Esophagus squamous epithelium (tissue), 5 donors: ENCODE results near the gene THAP7. TPM values are rescaled to one million over a fixed set of nuclear protein-coding genes. Genes with fewer than 3 reads are reported as not detected.

Source experiments
- DNase-seq: peaks from one replicate; lab custom pipeline; 2025; lab: John Stamatoyannopoulos, UW
- H3K27ac ChIP-seq, 4 donors: fragments of 200-600 bp; sonication (generic); one replicate each; pipeline ENCODE4 v1.5.1; 2016 to 2019; ENCODE audit warnings: mild to moderate bottlenecking in 1 of 4
- H3K27me3 ChIP-seq, 4 donors: fragments of 200-600 bp; sonication (generic); 1 replicate in 3 of 4; 2 replicates in 1 of 4; pipeline versions ENCODE4 v1.5.1 to v1.6.0; 2017 to 2021; ENCODE audit warnings: antibody characterized with exemption in 1 of 4
- H3K36me3 ChIP-seq, 3 donors: fragments of 200-600 bp; sonication (generic); one replicate each; pipeline ENCODE4 v1.5.1; 2016 to 2019
- H3K4me1 ChIP-seq, 3 donors: fragments of 200-600 bp; sonication (generic); one replicate each; pipeline ENCODE4 v1.5.1; 2017 to 2019
- H3K4me3 ChIP-seq, 4 donors: fragments of 200-600 bp; sonication (generic); 1 replicate in 3 of 4; 2 replicates in 1 of 4; pipeline ENCODE4 v1.5.1; 2016 to 2019; ENCODE audit warnings: mild to moderate bottlenecking in 2 of 4, moderate library complexity in 1 of 4
- H3K9me3 ChIP-seq, 3 donors: fragments of 200-600 bp; sonication (generic); one replicate each; pipeline ENCODE4 v1.5.1; 2016 to 2019
- CTCF ChIP-seq, 6 experiments: fragments of 450-650 bp in 4 of 6; fragments of 200-600 bp in 2 of 6; sonication (generic) in 2 of 6; IDR thresholded peaks; one replicate each; pipeline ENCODE4 v1.5.1; 2016 to 2019; ENCODE audit warnings: antibody characterized with exemption in 6 of 6, mild to moderate bottlenecking in 4 of 6, moderate library complexity in 4 of 6
- POLR2A ChIP-seq, 4 donors: fragments of 450-650 bp; IDR thresholded peaks; one replicate each; pipeline ENCODE4 v1.6.1; 2017; ENCODE audit warnings: antibody characterized with exemption in 4 of 4, mild to moderate bottlenecking in 4 of 4, moderate library complexity in 3 of 4
- WGBS, 2 donors: methylation state at CpG; one replicate each; pipeline ENCODE4 v1.1.5; 2018; 5-methylcytosine and 5-hydroxymethylcytosine counted together
- intact Hi-C: fragments of 100-400 bp; cut with DNase I; formaldehyde crosslinking; loops from one replicate; pipeline ENCODE4 v1.15.0; 2022
- total RNA-seq, 4 donors: library from RNA; depleted of rRNA; stranded (reverse); fragments of >200 nt; gene quantifications; one replicate each; pipeline ENCODE4 v1.1.0, GENCODE V29; 2016
- donor health status: DM: yes; HTN: yes; CAD: no.

The THAP7 gene
- total RNA-seq, 4 donors from 2014 or later = 13.2 to 38.7 (median 32.0) TPM

- H3K9me3 ChIP-seq = no peaks in the 10 kb centered on the region
- no peak for DNase-seq
- H3K4me3 ChIP-seq = no peak overlapping the region
- no peaks in the 10 kb centered on the region for H3K36me3 ChIP-seq
- WGBS, 2 donors = 45 to 46% methylated on average over 1 to 4 of the region's 4 CpGs
- peaks cover 0 to 10% (median 0%) of the 10 kb centered on the region in 3 donors for H3K4me1 ChIP-seq
- intact Hi-C loops = no loop called here
- no peak overlapping the region for H3K27ac ChIP-seq
- TF ChIP-seq POLR2A (IDR thresholded peaks at IDR 0.05) (no peak), CTCF (IDR thresholded peaks at IDR 0.05) (no peak)
- H3K27me3 ChIP-seq = no peaks in the 10 kb centered on the region
Measured at GRCh38 chr22:20970939-20971657, 30.8 kb downstream of the THAP7 start.

GRCh38 chr22:20968281-20968977 is 33.5 kb downstream of the THAP7 start:
- Histone ChIP-seq H3K27me3 (peaks cover 0 to 20% (median 0%) of the 10 kb centered on the region in 4 donors), H3K4me1 (peaks cover 9 to 31% (median 16%) of the 10 kb centered on the region in 3 donors), H3K4me3 (no peak overlapping the region), H3K9me3 (no peaks in the 10 kb centered on the region), H3K27ac (no peak overlapping the region), H3K36me3 (no peaks in the 10 kb centered on the region)
- 56 to 85% methylated on average over 2 to 4 of the region's 7 CpGs for WGBS, 2 donors
- intact Hi-C loops = no loop called here
- DNase-seq = no peak
- TF ChIP-seq CTCF (IDR thresholded peaks at IDR 0.05) (no peak), POLR2A (IDR thresholded peaks at IDR 0.05) (no peak)

- no peak for DNase-seq
- no peak for TF ChIP-seq POLR2A (IDR thresholded peaks at IDR 0.05)
- no peak for TF ChIP-seq CTCF (IDR thresholded peaks at IDR 0.05)
- peaks cover 0 to 22% (median 0%) of the 10 kb centered on the region in 4 donors for H3K27me3 ChIP-seq
- no peaks in the 10 kb centered on the region for H3K9me3 ChIP-seq
- intact Hi-C loops = no loop called here
- no peaks in the 10 kb centered on the region for H3K36me3 ChIP-seq
- H3K4me1 ChIP-seq = peaks cover 9 to 37% (median 18%) of the 10 kb centered on the region in 3 donors
- H3K4me3 ChIP-seq = no peak overlapping the region
- no peak overlapping the region for H3K27ac ChIP-seq
- 46 to 63% methylated on average over 2 to 5 of the region's 19 CpGs for WGBS, 2 donors
Measured at GRCh38 chr22:20967697-20968211, 34.2 kb downstream of the THAP7 start.

- H3K27ac ChIP-seq = no peak within 1 kb of the TSS
- H3K36me3 ChIP-seq = no peaks in the 10 kb centered on the region
- H3K4me1 ChIP-seq = peaks cover 9 to 37% (median 18%) of the 10 kb centered on the region in 3 donors
- no peaks in the 10 kb centered on the region for H3K9me3 ChIP-seq
- no peak within 1 kb of the TSS for H3K4me3 ChIP-seq
- DNase-seq = no peak
- intact Hi-C loops = no loop called here
- no peak for TF ChIP-seq POLR2A (IDR thresholded peaks at IDR 0.05)
- no peak for TF ChIP-seq CTCF (IDR thresholded peaks at IDR 0.05)
- WGBS, 2 donors = 40 to 54% methylated on average over 4 to 10 of the region's 22 CpGs
- H3K27me3 ChIP-seq = peaks cover 0 to 22% (median 0%) of the 10 kb centered on the region in 4 donors
Measured at GRCh38 chr22:20966883-20967696, 34.8 kb downstream of the THAP7 start, which contains the start of gene AIFM3. Gene AIFM3 (plus strand): TSS chr22:20967255. CDS start chr22:20967945, 690 bp downstream.
